Gastrocnemius medialis (tissue), 4 donors: ENCODE results near the gene DMKN. TPM values are rescaled to one million over a fixed set of nuclear protein-coding genes. Genes with fewer than 3 reads are reported as not detected.
A peak's percentile ranks its signal among the peaks of the same experiment; 100 is the strongest.

Source experiments
- ATAC-seq, 2 donors: fragments of 150-250 bp; one replicate each; pipeline ENCODE4 v1.9.1; 2016
- DNase-seq, 2 donors: peaks; one replicate each; pipeline ENCODE4 v3.0.0-alpha.2; 2019
- H3K27ac ChIP-seq, 4 donors: fragments of 200-600 bp; sonication (generic); 1 replicate in 1 of 4; 2 replicates in 3 of 4; pipeline ENCODE4 v1.5.1; 2016 to 2018; ENCODE audit warnings: mild to moderate bottlenecking in 2 of 4, moderate library complexity in 1 of 4
- H3K27me3 ChIP-seq, 3 donors: fragments of 200-600 bp; sonication (generic) in 2 of 3; 1 replicate in 1 of 3; 2 replicates in 2 of 3; pipeline versions ENCODE4 v1.5.1 to v1.6.0; 2016 to 2019; ENCODE audit warnings: mild to moderate bottlenecking in 1 of 3, moderate library complexity in 1 of 3
- H3K36me3 ChIP-seq, 2 donors: fragments of 200-600 bp; sonication (generic) in 1 of 2; one replicate each; pipeline ENCODE4 v1.5.1; 2017 to 2018
- H3K4me1 ChIP-seq, 2 donors: fragments of 200-600 bp; sonication (generic) in 1 of 2; one replicate each; pipeline ENCODE4 v1.5.1; 2016 to 2017; ENCODE audit warnings: mild to moderate bottlenecking in 2 of 2
- H3K4me3 ChIP-seq, 4 donors: fragments of 200-600 bp; sonication (generic) in 3 of 4; 1 replicate in 1 of 4; 2 replicates in 3 of 4; pipeline ENCODE4 v1.5.1; 2016 to 2019; ENCODE audit warnings: mild to moderate bottlenecking in 2 of 4
- H3K9me3 ChIP-seq, 3 donors: fragments of 200-600 bp; sonication (generic) in 2 of 3; 1 replicate in 1 of 3; 2 replicates in 2 of 3; pipeline ENCODE4 v1.5.1; 2016 to 2019
- CTCF ChIP-seq, 5 experiments: fragments of 450-650 bp in 3 of 5; fragments of 200-600 bp in 2 of 5; sonication (generic) in 2 of 5; IDR thresholded peaks in 4 of 5; conservative IDR thresholded peaks in 1 of 5; 1 replicate in 4 of 5; 2 replicates in 1 of 5; pipeline ENCODE4 v1.5.1; 2016 to 2019; ENCODE audit warnings: antibody characterized with exemption in 5 of 5, mild to moderate bottlenecking in 3 of 5, moderate library complexity in 3 of 5
- POLR2A ChIP-seq, 2 donors: fragments of 450-650 bp; IDR thresholded peaks; one replicate each; pipeline ENCODE4 v1.6.1; 2017; ENCODE audit warnings: antibody characterized with exemption in 2 of 2, mild to moderate bottlenecking in 2 of 2, moderate library complexity in 2 of 2
- in situ Hi-C, 4 donors: fragments of 200-750 bp; cut with MboI; loops; one replicate each; pipeline versions ENCODE4 v1.15.0 to v1.8.0; 2017; ENCODE audit warnings: low sequenced_read_pairs in 4 of 4
- intact Hi-C: fragments of 100-400 bp; cut with DNase I; formaldehyde crosslinking; loops from one replicate; pipeline ENCODE4 v1.15.1; 2023; ENCODE audit warnings: low total_unique reads
- total RNA-seq, 4 donors: library from RNA; depleted of rRNA; stranded (reverse); fragments of >200 nt; gene quantifications; one replicate each; pipeline versions ENCODE4 v1.1.0 to v1.2.3, GENCODE V29; 2016

DMKN gene
- total RNA-seq, 4 donors from 2014 or later: 0.89 TPM; not detected in 3

- TF ChIP-seq POLR2A (IDR thresholded peaks at IDR 0.05): no peak
- no peak for TF ChIP-seq CTCF (IDR thresholded peaks at IDR 0.05 in 4 of 5, conservative IDR thresholded peaks at IDR 0.05 in 1 of 5)
- H3K36me3 ChIP-seq: no peaks in the 10 kb centered on the region
- H3K4me3 ChIP-seq: no peak overlapping the region
- no peaks in the 10 kb centered on the region for H3K9me3 ChIP-seq
- in situ Hi-C loops (loop anchor here in 1 of 4 donors (10.0 kb wide), 1 partner anchor 153 kb away; the partner anchor contains the start of gene FFAR1), intact Hi-C loops (loop anchor here (10.0 kb wide), 1 partner anchor 143 kb away; the partner anchor contains the start of gene FFAR3)
- no peak overlapping the region for H3K27ac ChIP-seq
- no peak for DNase-seq
- peaks cover 0 to 3% (median 0%) of the 10 kb centered on the region in 3 donors for H3K27me3 ChIP-seq
- no peak for ATAC-seq
- H3K4me1 ChIP-seq: peaks cover 0 to 3% of the 10 kb centered on the region in 2 donors
Measured at GRCh38 chr19:35498220-35498619, 15.2 kb downstream of the DMKN start.

DNA sequence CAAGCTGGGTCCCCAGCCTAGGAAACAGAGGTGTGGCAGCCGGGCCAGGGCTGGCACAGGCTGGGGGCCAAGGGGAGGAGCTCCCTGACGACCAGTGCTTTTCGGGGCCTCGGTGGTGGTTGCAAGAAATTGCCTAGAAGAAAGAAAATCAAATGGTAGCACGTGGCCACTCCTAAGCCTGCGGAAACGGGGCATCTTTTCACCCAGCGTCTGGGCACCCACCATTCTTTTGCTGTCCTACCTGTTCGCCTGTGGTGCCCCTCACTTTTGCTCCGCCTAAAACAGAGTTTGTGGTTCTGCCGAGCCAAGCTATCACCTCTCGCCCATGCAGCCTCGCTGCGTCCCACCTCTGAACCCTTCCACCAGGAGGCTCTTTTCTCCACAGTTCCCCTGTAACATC, 16.0 kb downstream of the DMKN start:
- H3K9me3 ChIP-seq: no peaks in the 10 kb centered on the region
- ATAC-seq: no peak
- in situ Hi-C loops: loop anchor here in 1 of 4 donors (10.0 kb wide), 1 partner anchor 153 kb away; the partner anchor contains the start of gene FFAR1
- no peak overlapping the region for H3K27ac ChIP-seq
- no peak overlapping the region for H3K4me3 ChIP-seq
- DNase-seq: no peak
- H3K27me3 ChIP-seq: peaks cover 0 to 5% (median 3%) of the 10 kb centered on the region in 3 donors
- H3K4me1 ChIP-seq: peaks cover 0 to 3% of the 10 kb centered on the region in 2 donors
- intact Hi-C loops: loop anchor here (10.0 kb wide), 1 partner anchor 143 kb away; the partner anchor contains the start of gene FFAR3
- TF ChIP-seq POLR2A (IDR thresholded peaks at IDR 0.05) (no peak), CTCF (IDR thresholded peaks at IDR 0.05 in 4 of 5, conservative IDR thresholded peaks at IDR 0.05 in 1 of 5) (no peak)
- no peaks in the 10 kb centered on the region for H3K36me3 ChIP-seq

DNA sequence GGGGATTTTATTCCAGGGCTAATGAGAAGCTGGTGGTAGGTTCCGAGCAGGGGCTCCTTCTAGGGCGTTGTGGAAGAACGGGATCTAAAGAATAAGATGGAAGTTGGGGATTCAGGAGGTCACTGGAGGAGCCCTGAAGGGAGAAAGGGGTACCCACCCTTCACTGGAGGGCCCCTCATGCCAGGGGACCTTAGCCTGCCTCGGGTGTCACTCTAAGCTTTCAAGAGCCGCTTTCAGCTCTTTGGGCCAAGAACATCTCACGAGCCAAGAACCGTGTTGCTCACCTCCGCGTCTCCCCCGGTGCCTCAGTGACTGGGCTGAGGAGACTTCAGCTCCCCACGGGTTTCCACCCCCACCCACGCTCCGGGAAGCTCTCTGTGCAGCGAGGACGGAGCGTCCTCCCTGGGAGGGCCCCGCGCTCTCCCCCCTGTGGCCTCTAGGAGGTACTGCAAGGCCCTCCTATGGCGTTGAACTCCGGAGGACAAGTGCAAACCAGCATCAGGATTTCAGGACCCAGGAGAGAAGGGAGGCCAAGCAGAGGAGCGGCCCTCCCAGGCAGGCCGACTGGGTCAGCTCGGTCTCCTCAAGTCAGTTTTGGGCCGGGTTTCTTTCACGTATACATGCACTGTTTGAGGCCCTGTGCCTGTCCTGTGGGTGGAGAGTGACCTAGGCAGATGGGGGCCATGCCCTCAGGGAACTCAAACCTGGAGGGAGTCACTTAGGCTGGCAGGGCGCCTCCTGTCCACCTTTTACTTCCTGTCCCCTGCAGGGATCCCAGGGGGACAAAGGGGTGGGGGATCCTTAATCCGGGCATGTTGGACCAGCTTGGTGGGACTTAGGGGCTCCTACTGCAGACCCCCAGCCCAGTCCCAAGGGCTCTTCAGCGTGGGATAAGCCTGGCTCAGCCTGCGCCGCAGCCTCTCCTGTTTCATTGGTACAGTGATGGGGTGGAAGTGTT, 18.1 kb downstream of the DMKN start:
- peaks cover 0 to 5% (median 0%) of the 10 kb centered on the region in 3 donors for H3K27me3 ChIP-seq
- in situ Hi-C loops (loop anchor here in 1 of 4 donors (10.0 kb wide), 1 partner anchor 151 kb away; the partner anchor contains the start of gene FFAR1), intact Hi-C loops (loop anchor here (1.0 to 10.0 kb wide), 2 partner anchors 141 to 226 kb away; partner anchors contain the start of gene FFAR3)
- ATAC-seq (peak; percentile 73 to 82), DNase-seq (peak; percentile 11 to 24)
- H3K36me3 ChIP-seq: no peaks in the 10 kb centered on the region
- H3K4me3 ChIP-seq: peak overlapping the region in 1 of 4 donors; percentile 7
- H3K27ac ChIP-seq: no peak overlapping the region
- peaks cover 0 to 3% of the 10 kb centered on the region in 2 donors for H3K4me1 ChIP-seq
- TF ChIP-seq CTCF (IDR thresholded peaks at IDR 0.05 in 4 of 5, conservative IDR thresholded peaks at IDR 0.05 in 1 of 5): peak; percentile 75 to 95 (median 83)
- TF ChIP-seq POLR2A (IDR thresholded peaks at IDR 0.05): no peak
- H3K9me3 ChIP-seq: no peaks in the 10 kb centered on the region

DNA sequence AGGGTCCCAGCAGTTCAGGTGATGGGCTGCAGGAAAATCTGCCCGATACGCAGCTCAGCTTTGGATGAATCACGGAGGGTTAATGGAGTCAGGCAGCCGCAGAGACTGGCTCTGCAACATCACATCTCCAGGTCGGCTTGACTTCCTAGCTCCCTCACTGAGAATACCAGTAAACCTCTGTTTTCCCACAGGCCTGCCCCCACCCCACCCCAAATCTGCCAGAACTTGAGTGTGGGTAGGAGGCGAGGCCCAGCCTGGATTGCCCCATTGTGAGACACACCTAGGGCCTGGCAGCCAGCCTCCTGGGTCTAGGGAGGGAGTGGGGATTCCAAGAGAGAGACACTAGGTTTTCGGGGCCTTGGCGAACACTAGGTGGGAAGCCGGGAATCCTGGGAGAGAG, 19.5 kb downstream of the DMKN start:
- no peak for DNase-seq
- Histone ChIP-seq H3K9me3 (no peaks in the 10 kb centered on the region), H3K27ac (no peak overlapping the region), H3K36me3 (no peaks in the 10 kb centered on the region), H3K27me3 (peaks cover 0 to 5% (median 0%) of the 10 kb centered on the region in 3 donors), H3K4me1 (peaks cover 0 to 3% of the 10 kb centered on the region in 2 donors), H3K4me3 (no peak overlapping the region)
- TF ChIP-seq POLR2A (IDR thresholded peaks at IDR 0.05): no peak
- TF ChIP-seq CTCF (IDR thresholded peaks at IDR 0.05 in 4 of 5, conservative IDR thresholded peaks at IDR 0.05 in 1 of 5): no peak
- no peak for ATAC-seq
- intact Hi-C loops (loop anchor here (10.0 kb wide), 1 partner anchor 139 kb away; the partner anchor contains the start of gene FFAR3), in situ Hi-C loops (loop anchor here in 1 of 4 donors (10.0 kb wide), 1 partner anchor 149 kb away; the partner anchor contains the start of gene FFAR1)
